Measurements from ENCODE around the gene HIPK1. TPM values are rescaled to one million over a fixed set of nuclear protein-coding genes. Genes with fewer than 3 reads are reported as not detected.

HIPK1 gene
- total RNA-seq, 1 experiment from 2014 or later: 41.5 TPM

Other genes with a start within 250 kb of the HIPK1 start
- 32.0 TPM for gene PHTF1, start 169.8 kb upstream of the HIPK1 start, total RNA-seq (2021; ENCODE audit: unreplicated experiment)
- 10.7 TPM for gene RSBN1, start 116.8 kb upstream of the HIPK1 start, total RNA-seq (2021; ENCODE audit: unreplicated experiment)
- gene PTPN22, start 57.6 kb upstream of the HIPK1 start, total RNA-seq (2021; ENCODE audit: unreplicated experiment): not detected
- gene BCL2L15, start 41.7 kb upstream of the HIPK1 start, total RNA-seq (2021; ENCODE audit: unreplicated experiment): 0.10 TPM
- 14.2 TPM for gene AP4B1, start 24.5 kb upstream of the HIPK1 start, total RNA-seq (2021; ENCODE audit: unreplicated experiment)
- 8.6 TPM for gene DCLRE1B, start 24.0 kb upstream of the HIPK1 start, total RNA-seq (2021; ENCODE audit: unreplicated experiment)
- 0.15 TPM for gene OLFML3, start 50.1 kb downstream of the HIPK1 start, total RNA-seq (2021; ENCODE audit: unreplicated experiment)
- not detected for gene SYT6, start 224.5 kb downstream of the HIPK1 start, total RNA-seq (2021; ENCODE audit: unreplicated experiment)

Measured in Panc1 (cell line).